Activated T-helper 1 cell treated with anti-CD3 and anti-CD28 coated beads, Interleukin-2, amount 50 U/mL, for 16 hours (primary cell): ENCODE measurements around the gene KSR2.
A peak's percentile ranks its signal among the peaks of the same experiment; 100 is the strongest.
"Not testable (repeated sequence)": the region's sequence is repeated elsewhere in the genome, so short reads cannot be mapped to it uniquely, and the experiment has no call there.

Experiments used
- DNase-seq, 2 donors: peaks; one replicate each; pipeline ENCODE4 v3.0.0-alpha.2; 2020; ENCODE audit warnings: low read depth in 1 of 2, low spot score in 1 of 2

Gene KSR2

DNA sequence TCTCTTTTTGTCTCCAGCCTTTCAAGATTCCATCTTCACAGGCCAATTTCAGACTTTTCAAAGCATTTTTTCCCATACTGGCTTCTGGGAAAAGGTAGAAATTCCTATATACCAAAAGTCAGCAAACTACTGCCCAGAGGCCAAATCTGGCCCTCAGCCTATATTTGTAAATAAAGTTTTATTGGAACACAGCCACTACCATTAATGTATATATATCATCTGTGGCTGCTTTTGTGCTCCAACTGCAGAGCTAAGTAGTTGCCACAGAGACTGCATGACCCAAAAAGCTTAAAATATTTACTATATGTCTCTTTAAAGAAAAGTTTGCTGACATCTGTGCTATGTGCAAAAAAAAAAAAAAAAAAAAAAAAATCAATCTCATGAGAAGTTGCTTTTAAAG is 76.3 kb downstream of the KSR2 start:
- no peak for DNase-seq

- DNase-seq, result not testable (repeated sequence)
Observed at GRCh38 chr12:117891265-117891664, 77.5 kb downstream of the KSR2 start.

DNA sequence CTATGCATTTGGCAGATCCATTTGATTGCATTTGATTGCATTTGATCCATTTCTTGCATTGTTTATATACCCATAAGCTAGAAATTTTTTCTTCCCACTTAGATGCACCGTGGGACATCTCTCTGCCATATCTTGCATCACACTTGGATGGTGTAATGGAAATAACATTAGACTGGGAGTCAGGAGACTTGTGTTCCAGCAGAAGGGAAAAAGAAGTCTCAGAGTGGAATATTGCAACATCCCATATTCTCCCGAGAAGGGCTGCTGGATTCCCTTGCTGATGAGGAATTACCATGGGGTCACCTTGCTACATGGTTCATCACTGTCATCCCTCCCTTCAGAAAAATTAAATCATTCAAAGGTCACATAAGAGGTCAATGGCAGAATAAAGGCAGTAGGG is 78.1 kb downstream of the KSR2 start:
- no peak for DNase-seq

GRCh38 chr12:117890137-117890536 is 78.7 kb downstream of the KSR2 start:
- DNase-seq, result no peak

GRCh38 chr12:117889098-117889497 is 79.7 kb downstream of the KSR2 start:
- DNase-seq, result no peak

DNA sequence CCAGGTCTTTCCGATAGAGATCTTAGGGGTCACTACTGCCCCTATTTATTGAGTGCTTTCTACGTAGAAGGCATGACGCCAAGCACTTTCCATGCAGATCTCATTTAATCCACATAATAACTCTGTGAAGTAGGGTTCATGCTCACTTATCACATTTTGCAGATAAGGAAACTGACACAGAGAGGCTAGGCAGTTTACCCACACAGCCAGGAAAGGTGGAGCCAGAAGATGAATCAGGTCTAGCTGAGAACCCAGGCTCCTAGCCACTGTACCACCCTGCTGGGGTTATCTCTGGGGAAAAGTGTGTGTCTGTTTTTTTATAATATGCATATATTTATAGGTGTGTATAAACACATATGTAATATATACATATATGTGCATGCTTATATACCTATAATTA is 83.6 kb downstream of the KSR2 start:
- DNase-seq, result no peak

GRCh38 chr12:117884161-117884560 is 84.6 kb downstream of the KSR2 start:
- DNase-seq, result no peak

- DNase-seq, result no peak
Observed at GRCh38 chr12:117882603-117883184, 86.1 kb downstream of the KSR2 start.

GRCh38 chr12:117882181-117882580 is 86.6 kb downstream of the KSR2 start:
- DNase-seq, result no peak

- no peak for DNase-seq
Observed at GRCh38 chr12:117881517-117881916, 87.3 kb downstream of the KSR2 start.

- DNase-seq, result no peak
Observed at GRCh38 chr12:117878605-117879004, 90.2 kb downstream of the KSR2 start.

GRCh38 chr12:117876436-117876816 is 92.4 kb downstream of the KSR2 start:
- no peak for DNase-seq

GRCh38 chr12:117875744-117876435 is 92.9 kb downstream of the KSR2 start:
- DNase-seq, result peak in 1 of 2 donors; percentile 20

- DNase-seq, result peak; percentile 26 to 54
Observed at GRCh38 chr12:117874842-117875434, 93.9 kb downstream of the KSR2 start.

- not testable (repeated sequence) for DNase-seq
Observed at GRCh38 chr12:117874198-117874597, 94.6 kb downstream of the KSR2 start.

DNA sequence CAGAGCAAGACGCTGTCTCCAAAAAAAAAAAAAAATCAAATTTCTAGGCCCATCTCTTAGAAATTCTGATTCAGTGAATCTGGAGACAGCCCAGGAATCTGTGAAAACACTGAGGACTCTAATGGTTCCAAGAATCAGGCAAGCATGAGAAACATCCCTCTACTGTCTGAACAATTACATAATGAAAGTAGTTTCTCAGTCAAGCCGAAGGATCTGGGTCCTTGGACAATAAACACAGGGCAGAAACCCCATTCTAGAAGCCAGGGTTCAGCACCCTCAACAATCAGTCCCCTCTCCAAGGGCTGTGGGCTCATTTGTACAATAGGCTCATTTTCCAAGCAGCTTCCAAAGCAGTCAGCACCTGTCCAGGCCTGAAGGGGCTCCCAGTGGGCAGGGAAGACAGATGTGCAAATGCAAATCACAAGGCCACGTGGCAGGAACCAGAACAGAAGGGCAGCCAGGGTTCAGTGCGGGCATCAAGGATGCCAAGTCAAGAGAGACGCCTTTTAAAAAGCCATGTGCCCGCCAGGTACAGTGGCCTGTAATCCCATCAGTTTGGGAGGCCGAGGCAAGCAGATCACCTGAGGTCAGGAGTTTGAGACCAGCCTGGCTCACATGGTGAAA is 96.1 kb downstream of the KSR2 start:
- DNase-seq, result no peak

- DNase-seq, result no peak
Observed at GRCh38 chr12:117869551-117869950, 99.2 kb downstream of the KSR2 start.

DNA sequence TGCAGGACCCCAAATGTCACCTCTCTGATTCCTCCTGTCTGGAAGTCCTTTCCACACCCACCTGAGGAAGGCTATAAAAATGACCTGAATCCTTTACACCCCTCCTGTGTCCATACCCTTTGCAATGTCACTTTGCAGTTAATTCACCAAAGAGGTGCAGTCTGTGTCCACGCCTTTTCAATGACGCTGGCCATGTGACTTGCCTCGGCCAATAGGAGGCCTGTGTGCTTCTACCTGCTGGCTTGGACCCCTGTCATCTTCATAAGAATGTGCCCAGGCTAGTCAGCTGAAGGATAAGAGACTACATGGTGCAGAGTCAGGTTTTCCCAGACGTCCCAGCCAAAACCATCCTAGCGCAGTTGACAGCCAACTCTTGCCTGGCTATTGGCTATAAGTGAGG is 101.4 kb downstream of the KSR2 start:
- no peak for DNase-seq

DNA sequence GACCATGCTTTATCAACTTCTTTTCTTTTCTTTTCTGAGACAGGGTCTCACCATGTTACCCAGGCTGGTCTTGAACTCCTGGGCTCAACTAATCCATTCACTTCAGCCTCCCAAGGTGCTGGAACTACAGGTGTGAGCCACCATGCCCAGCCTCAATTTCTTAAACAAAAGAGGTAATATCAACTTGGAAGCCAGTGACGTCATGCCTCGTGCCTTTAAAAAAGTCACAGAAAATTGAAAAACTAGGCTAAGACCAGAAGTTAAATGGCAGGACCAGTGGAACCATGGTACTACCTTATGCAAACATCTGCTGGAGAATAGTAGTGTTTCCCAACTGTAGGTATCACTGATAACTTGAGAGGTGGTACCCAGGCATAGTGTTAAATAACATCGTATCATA is 103.3 kb downstream of the KSR2 start:
- no peak for DNase-seq

- DNase-seq, result no peak
Observed at GRCh38 chr12:117863002-117863709, 105.6 kb downstream of the KSR2 start.

DNA sequence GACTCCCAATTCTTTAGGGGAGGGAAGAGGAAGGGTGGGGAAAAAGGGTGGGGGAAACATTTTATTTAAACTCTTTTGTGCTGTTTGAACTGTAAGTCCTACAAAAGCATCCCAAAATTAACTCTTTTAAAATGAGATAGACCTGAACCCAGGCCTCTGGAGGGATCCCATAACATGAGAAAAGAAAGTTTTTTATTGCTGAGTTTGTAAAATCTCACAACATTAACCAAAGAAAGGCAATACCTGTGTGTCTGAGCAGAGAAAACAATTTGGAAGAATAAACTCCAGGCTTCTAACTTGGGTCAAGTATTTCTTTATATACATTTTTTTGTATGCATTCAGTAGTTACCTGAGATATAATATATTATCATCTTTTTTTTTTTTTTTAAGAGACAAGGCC is 107.1 kb downstream of the KSR2 start:
- no peak for DNase-seq
